K562 (cell line): ENCODE results near the gene ZFYVE1. TPM values are rescaled to one million over a fixed set of nuclear protein-coding genes. Genes with fewer than 3 reads are reported as not detected.
A peak's percentile ranks its signal among the peaks of the same experiment; 100 is the strongest.

Experiments
- BRD4 ChIP-seq: fragments of 200-600 bp; sonication (generic); IDR thresholded peaks from 2 replicates; pipeline ENCODE4 v1.6.1; 2017; ENCODE audit warnings: inconsistent platforms
- CBX3 ChIP-seq, 2 experiments: IDR thresholded peaks; 1 replicate in 1 of 2; 2 replicates in 1 of 2; pipeline ENCODE4 v1.6.1; 2012; ENCODE audit warnings: inconsistent platforms in 2 of 2, low read length in 2 of 2, borderline replicate concordance in 1 of 2, control low read depth in 1 of 2
- CHD2 ChIP-seq: IDR thresholded peaks from 2 replicates; pipeline ENCODE4 v1.6.1; 2011; ENCODE audit warnings: low read depth, low read length
- DACH1 ChIP-seq: fragments of 450-650 bp; IDR thresholded peaks from 2 replicates; pipeline ENCODE4 v1.6.1; 2018; ENCODE audit not compliant: partially characterized antibody
- DMBX1 ChIP-seq: fragments of 250-450 bp; sonication (Bioruptor Pico); IDR thresholded peaks from 2 replicates; pipeline ENCODE4 v1.8.0; 2022; ENCODE audit warnings: inconsistent platforms, mild to moderate bottlenecking, moderate library complexity, borderline replicate concordance
- FUS ChIP-seq: fragments of 200-400 bp; formaldehyde crosslinking; optimal IDR thresholded peaks from 2 replicates; pipeline ENCODE3; 2017; ENCODE audit warnings: low read depth, low read length
- HMGXB4 ChIP-seq: sonication (generic); formaldehyde crosslinking; IDR thresholded peaks from 2 replicates; pipeline ENCODE4 v1.8.1; 2023; ENCODE audit warnings: mild to moderate bottlenecking, missing genetic modification reagents
- HNRNPUL1 ChIP-seq: fragments of 200-400 bp; formaldehyde crosslinking; IDR thresholded peaks from 2 replicates; pipeline ENCODE4 v1.6.1; 2017; ENCODE audit warnings: low read length
- NFYB ChIP-seq: IDR thresholded peaks from 2 replicates; pipeline ENCODE4 v1.6.1; 2011; ENCODE audit warnings: mild to moderate bottlenecking, moderate library complexity; ENCODE audit not compliant: insufficient read length; ENCODE audit errors: extremely low read depth
- NR3C1 ChIP-seq: sonication (generic); formaldehyde crosslinking; IDR thresholded peaks from 2 replicates; pipeline ENCODE4 v1.8.1; 2022; ENCODE audit warnings: missing genetic modification reagents
- RBFOX2 ChIP-seq: fragments of 200-400 bp; formaldehyde crosslinking; IDR thresholded peaks from 2 replicates; pipeline ENCODE4 v1.6.1; 2017; ENCODE audit warnings: low read depth, mild to moderate bottlenecking, low read length, moderate library complexity
- RUNX1 ChIP-seq: sonication (generic); IDR thresholded peaks from 2 replicates; pipeline ENCODE4 v1.6.1; 2016; ENCODE audit warnings: antibody characterized with exemption, low read depth
- ZBTB40 ChIP-seq, 2 experiments: fragments of 450-650 bp in 1 of 2; sonication (generic) in 1 of 2; formaldehyde crosslinking in 1 of 2; IDR thresholded peaks; 2 replicates each; pipeline versions ENCODE4 v1.7.1 to v1.9.0; 2016 to 2022; ENCODE audit warnings: inconsistent platforms in 1 of 2, mild to moderate bottlenecking in 1 of 2, missing genetic modification reagents in 1 of 2
- ZNF311 ChIP-seq: fragments of 250-450 bp; sonication (Bioruptor Pico); IDR thresholded peaks from 2 replicates; pipeline ENCODE4 v1.4.0; 2020; ENCODE audit warnings: mild to moderate bottlenecking, moderate library complexity
- ZSCAN32 ChIP-seq: fragments of 450-650 bp; formaldehyde crosslinking; IDR thresholded peaks from 2 replicates; pipeline ENCODE4 v1.4.0; 2020; ENCODE audit warnings: mild to moderate bottlenecking, moderate library complexity
- polyA plus RNA-seq, 8 experiments: library from polyadenylated mRNA; depleted of rRNA in 4 of 8; stranded (reverse) in 5 of 8; unstranded in 3 of 8; fragments of >200 nt; fragmentation: Nextera tagmentation in 2 of 8; fragmentation: Illumina TruSeq in 1 of 8; extraction: Ambion mirVana in 2 of 8; extraction: Trizol in 1 of 8; gene quantifications; 2 replicates each; pipeline versions ENCODE4 v1.2.1 to v1.2.3, GENCODE V29; 2011 to 2014; ENCODE audit warnings: inconsistent platforms in 1 of 8, missing spikeins in 1 of 8
- total RNA-seq, 7 experiments: library from RNA; depleted of rRNA in 6 of 7; stranded (reverse); fragments of >200 nt in 6 of 7; fragmentation: Illumina TruSeq in 2 of 7; extraction: Trizol in 2 of 7; gene quantifications; 2 replicates each; pipeline versions ENCODE4 v1.2.1 to v1.2.3, GENCODE V29; 2011 to 2021; ENCODE audit warnings: low replicate concordance in 1 of 7

The ZFYVE1 gene
- total and polyA plus RNA-seq, 9 of the 15 experiments (the other 6 are each of a cell fraction or from before 2014, with no cell fraction given): 0.62 to 5.5 (median 3.4) TPM

GRCh38 chr14:72926292-72927028, 100.4 kb downstream of the ZFYVE1 start, which contains the start of gene DCAF4 (continued):
- TF ChIP-seq ZBTB40 (IDR thresholded peaks at IDR 0.05) (peak; percentile 50; the same call in 1 of the 2 replicates), ZBTB40 (CRISPR knock-in tag; IDR thresholded peaks at IDR 0.05) (no peak), NFYB (peak; percentile 70), NR3C1 (CRISPR knock-in tag) (0 out of 2 replicates have a peak, but pooled peaks have one; percentile 54), RUNX1 (no peak), FUS (no peak), DMBX1 (CRISPR knock-in tag) (no peak), CBX3 (IDR thresholded peaks at IDR 0.05; ENCODE audit: borderline replicate concordance in 1 of 2, low read length in 2 of 2) (no peak), CHD2 (peak; percentile 67), HMGXB4 (0 out of 2 replicates have a peak, but pooled peaks have one; percentile 34), ZSCAN32 (CRISPR knock-in tag) (no peak), DACH1 (peak; percentile 23), ZNF311 (CRISPR knock-in tag) (no peak), HNRNPUL1 (no peak), RBFOX2 (peak; percentile 81), BRD4 (no peak)
